Measurements from ENCODE around the gene IZUMO3.
"Not testable (repeated sequence)": the region's sequence is repeated elsewhere in the genome, so short reads cannot be mapped to it uniquely, and the experiment has no call there.

Gene IZUMO3

DNA sequence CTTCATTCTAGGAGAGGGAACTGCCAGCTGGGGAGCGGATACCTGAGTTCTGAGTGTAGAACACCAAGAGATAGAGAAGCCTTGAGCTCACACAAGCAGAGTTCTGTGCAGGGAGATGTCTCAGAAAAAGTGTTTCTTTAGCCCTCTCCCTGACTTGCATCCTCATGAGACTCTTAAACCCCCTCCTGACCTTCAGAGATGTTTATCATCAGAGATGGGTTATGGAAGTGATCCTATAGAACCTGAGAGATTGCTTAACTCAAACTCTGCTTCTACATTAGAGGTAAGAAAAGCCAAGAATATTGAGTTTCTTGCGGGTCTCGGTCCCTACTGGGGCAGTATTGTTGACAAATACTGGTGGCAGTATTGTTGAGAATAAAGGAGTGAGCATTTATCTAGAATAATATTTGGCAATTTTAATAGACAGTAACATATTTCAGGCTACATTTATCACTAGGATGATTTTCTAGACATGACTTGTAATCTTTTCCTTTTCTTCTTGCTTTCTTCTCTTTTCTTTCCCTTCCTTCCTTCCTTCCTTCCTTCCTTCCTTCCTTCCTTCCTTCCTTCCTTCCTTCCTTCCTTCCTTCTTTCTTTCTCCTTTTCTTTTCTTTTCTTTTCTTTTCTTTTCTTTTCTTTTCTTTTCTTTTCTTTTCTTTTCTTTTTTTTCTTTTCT lies at the start of gene IZUMO3:
IZUMO3 (minus strand) TSS at position 51 of the 676 bp plus-strand sequence. CDS start 248 bp downstream, outside the sequence.
- no peak for DNase-seq (ENCODE audit: low read depth in 2 of 2)

DNA sequence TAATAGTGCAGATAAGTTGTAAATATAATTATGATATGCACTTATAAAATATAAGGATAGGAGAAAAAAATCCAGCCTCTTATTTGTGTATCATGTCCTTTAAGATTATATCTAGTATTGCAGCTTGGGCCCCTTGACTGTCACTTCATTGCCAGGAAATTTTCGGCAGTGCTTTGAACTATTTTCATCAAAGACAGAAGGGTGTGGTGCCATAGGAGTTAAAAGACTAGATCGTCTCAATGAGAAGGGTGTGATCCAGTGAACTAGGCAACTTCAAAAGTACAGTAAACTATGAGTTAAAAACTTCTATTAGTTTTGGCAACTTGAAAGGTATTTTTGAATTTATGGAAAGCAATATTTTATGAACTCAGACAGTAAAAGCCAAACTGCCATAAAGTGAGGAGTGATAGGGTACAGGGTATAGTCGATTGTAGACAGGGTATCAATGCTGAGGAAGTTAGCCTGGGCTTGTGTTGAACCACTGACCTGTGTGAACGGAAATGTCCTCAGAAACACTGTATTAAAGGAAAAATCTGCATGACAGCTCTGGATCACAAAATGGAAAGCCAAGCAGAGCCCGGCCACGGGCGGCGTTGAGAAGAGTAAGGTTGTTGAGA lies 48.6 kb upstream of the IZUMO3 start:
- DNase-seq (ENCODE audit: low read depth in 2 of 2), result no peak

GRCh38 chr9:24590432-24590831 lies 44.7 kb upstream of the IZUMO3 start:
- no peak for DNase-seq (ENCODE audit: low read depth in 2 of 2)

DNA sequence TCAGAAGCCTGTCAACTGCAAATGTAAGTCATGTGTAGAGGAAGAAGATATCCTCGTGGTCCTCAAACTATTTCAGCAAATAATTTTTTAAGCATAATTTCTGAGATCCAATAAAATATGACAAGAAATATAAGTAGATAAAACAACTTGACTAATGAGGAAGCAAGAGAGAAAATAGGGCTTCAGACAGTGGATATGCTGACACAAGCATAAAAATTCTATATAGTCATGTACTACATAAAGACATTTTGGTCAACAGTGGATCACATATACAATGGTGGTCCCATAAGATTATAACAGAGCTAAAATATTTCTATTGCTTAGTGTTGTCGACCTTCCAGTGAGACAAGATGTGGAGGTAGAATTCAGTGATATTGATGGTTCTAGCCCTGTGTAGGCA lies 42.2 kb upstream of the IZUMO3 start:
- no peak for DNase-seq (ENCODE audit: low read depth in 2 of 2)

- DNase-seq (ENCODE audit: low read depth in 2 of 2), result no peak
Measured at GRCh38 chr9:24582146-24583126, 36.7 kb upstream of the IZUMO3 start.

GRCh38 chr9:24580005-24580404 lies 34.3 kb upstream of the IZUMO3 start:
- DNase-seq (ENCODE audit: low read depth in 2 of 2), result not testable (repeated sequence)

DNA sequence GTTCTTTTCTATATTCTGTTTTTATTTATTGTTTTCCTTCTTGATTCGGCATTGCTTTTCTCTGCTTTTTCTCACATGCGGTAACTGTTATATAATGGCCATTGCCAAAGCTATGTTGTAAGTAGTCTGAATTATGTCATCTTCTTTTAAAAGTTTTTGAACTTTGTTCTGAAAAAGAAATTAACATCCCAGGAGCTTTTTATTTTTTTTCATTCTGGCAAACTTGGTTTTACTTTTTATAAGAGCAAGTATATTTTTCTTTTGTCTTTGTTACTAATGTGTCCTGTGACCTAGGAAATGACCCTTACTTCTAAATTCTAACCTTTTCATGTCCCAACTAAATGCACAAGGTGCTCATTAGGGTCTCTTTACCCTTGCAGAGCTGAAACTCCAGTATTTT lies 26.7 kb upstream of the IZUMO3 start:
- no peak for DNase-seq (ENCODE audit: low read depth in 2 of 2)

DNA sequence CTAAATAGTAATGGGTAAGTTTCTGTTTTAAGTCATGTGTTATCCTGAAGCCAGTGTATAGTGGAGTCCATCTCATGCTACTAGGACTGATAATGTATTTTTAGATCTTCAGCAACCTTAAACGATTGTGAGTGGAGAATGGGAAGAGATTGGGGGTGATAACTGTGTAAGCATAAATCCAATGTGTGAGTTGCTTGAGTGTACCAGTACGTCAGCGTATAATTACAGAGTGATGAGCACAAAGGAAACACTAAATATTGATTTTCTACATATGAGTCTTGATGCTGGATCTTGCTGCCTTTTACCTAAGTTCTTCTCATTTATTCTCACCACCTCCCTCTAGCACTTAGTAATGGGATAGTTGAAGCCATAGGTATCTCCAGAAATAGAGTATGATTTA lies 16.3 kb upstream of the IZUMO3 start:
- no peak for DNase-seq (ENCODE audit: low read depth in 2 of 2)

GRCh38 chr9:24553183-24553552 lies 7.5 kb upstream of the IZUMO3 start:
- no peak for DNase-seq (ENCODE audit: low read depth in 2 of 2)

GRCh38 chr9:24552526-24553182 lies 7.0 kb upstream of the IZUMO3 start:
- no peak for DNase-seq (ENCODE audit: low read depth in 2 of 2)

- no peak for DNase-seq (ENCODE audit: low read depth in 2 of 2)
Measured at GRCh38 chr9:24545285-24545684, 412 bp downstream of the IZUMO3 start.

- no peak for DNase-seq (ENCODE audit: low read depth in 2 of 2)
Measured at GRCh38 chr9:24518545-24518944, 27.2 kb downstream of the IZUMO3 start.

DNA sequence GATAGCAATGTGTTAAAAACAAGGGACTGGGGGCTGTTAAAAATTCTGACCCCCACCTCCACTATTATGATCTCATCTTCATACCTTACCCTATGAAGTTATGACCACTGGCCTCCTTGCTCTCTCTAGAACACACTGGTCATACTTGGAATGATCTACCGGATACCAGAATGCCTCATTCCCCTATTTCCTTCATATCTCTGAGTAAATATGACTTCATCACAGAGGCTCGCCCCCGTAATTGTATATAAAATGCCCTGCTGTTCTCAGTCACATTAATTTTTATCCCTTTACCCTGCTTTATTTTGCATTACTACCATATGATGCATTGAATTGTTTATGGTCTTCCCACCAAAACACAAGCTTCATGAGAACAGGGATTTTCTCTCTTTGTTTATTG lies 29.2 kb downstream of the IZUMO3 start:
- DNase-seq (ENCODE audit: low read depth in 2 of 2), result no peak

GRCh38 chr9:24509850-24510249 lies 35.8 kb downstream of the IZUMO3 start:
- no peak for DNase-seq (ENCODE audit: low read depth in 2 of 2)

GRCh38 chr9:24504521-24504920 lies 41.2 kb downstream of the IZUMO3 start:
- DNase-seq (ENCODE audit: low read depth in 2 of 2), result no peak

- no peak for DNase-seq (ENCODE audit: low read depth in 2 of 2)
Measured at GRCh38 chr9:24502206-24502937, 43.3 kb downstream of the IZUMO3 start.

DNA sequence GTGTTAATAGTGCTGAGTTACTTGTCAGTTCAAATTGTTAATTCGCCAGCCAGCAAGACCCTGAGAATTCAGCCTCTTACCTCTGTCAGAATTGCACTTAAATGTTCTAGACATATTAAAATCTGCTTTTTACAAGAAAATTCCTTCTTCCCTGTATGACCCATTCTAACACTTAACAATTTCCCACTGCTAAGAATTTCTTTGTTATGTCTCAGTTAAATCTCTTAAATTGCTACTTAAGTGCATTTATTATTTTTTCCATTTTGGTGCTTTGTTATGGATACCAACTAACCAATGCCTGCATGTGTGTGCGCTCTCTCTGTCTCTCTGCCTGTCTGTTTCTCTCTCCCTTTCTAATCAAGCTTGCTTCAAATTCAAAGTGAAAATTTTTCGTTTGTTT lies 44.9 kb downstream of the IZUMO3 start:
- DNase-seq (ENCODE audit: low read depth in 2 of 2), result no peak

DNA sequence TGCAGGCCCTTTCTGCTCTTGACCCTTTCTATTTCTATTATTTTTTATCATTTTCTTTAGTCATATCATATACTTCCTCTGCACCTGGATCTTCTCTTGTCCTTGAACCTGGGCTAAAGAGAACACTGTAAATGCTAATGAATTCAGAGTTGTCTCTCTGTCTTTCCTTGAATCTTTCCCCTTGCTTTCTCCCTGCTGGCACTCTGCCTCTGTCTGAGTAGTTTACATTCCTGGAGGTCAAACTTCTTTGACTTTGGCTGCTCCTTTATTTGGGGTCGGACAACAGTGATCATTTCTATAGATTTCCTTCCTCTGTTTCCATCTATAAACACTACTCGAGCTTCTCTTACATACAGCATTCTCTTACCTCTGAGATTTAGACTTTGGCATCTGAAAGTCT lies 47.1 kb downstream of the IZUMO3 start:
- no peak for DNase-seq (ENCODE audit: low read depth in 2 of 2)

DNA sequence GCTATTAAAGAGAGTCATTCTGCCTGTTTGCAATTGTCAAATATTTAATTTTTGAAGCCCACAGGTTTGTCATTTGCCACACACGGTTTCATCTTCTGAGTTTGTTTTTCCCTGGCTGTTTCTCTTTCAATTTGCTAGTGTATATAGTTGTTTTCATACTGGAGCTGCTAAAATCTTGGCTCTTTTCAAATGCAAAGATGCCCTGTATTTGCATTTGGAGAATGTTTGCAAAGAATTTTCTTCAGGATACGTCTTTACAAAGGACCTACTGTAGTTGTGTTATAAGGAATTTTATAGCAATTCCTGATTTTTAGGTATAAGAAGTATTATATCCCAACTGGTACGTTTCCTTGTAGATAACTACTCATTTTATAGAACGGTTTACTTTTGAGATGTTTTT lies 48.0 kb downstream of the IZUMO3 start:
- DNase-seq (ENCODE audit: low read depth in 2 of 2), result no peak

Data from stimulated activated CD8-positive, alpha-beta memory T cell treated with anti-CD3 and anti-CD28 coated beads, Interleukin-15, amount 100 ng/mL, for 48 hours (primary cell).